Body of pancreas (tissue), 4 donors: ENCODE measurements around the gene ARG2. TPM values are rescaled to one million over a fixed set of nuclear protein-coding genes. Genes with fewer than 3 reads are reported as not detected.
A peak's percentile ranks its signal among the peaks of the same experiment; 100 is the strongest.
"Not testable (repeated sequence)": the region's sequence is repeated elsewhere in the genome, so short reads cannot be mapped to it uniquely, and the experiment has no call there.

Source experiments
- ATAC-seq: fragments of 150-250 bp; one replicate; pipeline ENCODE4 v1.9.1; 2016
- DNase-seq, 4 donors: peaks; one replicate each; pipeline ENCODE4 v3.0.0-alpha.2; 2019
- H3K27ac ChIP-seq, 4 donors: fragments of 200-600 bp; sonication (generic); 1 replicate in 3 of 4; 2 replicates in 1 of 4; pipeline versions ENCODE4 v1.5.1 to v1.6.1; 2016 to 2019; ENCODE audit warnings: mild to moderate bottlenecking in 1 of 4, mixed read lengths in 1 of 4, moderate library complexity in 1 of 4
- H3K27me3 ChIP-seq, 2 donors: fragments of 200-600 bp; sonication (generic); one replicate each; pipeline ENCODE4 v1.6.0; 2016; ENCODE audit warnings: mild to moderate bottlenecking in 1 of 2
- H3K36me3 ChIP-seq, 2 donors: fragments of 200-600 bp; sonication (generic); replicated peaks in 1 of 2; 2 replicates each; pipeline ENCODE4 v1.5.1; 2016; ENCODE audit warnings: low read depth in 2 of 2; ENCODE audit not compliant: insufficient read depth in 1 of 2
- H3K4me1 ChIP-seq: fragments of 200-600 bp; sonication (generic); one replicate; pipeline ENCODE4 v1.6.0; 2016
- H3K4me3 ChIP-seq, 2 donors: fragments of 200-600 bp; sonication (generic); 1 replicate in 1 of 2; 2 replicates in 1 of 2; pipeline ENCODE4 v1.5.1; 2016 to 2019
- H3K9me3 ChIP-seq, 3 donors: fragments of 200-600 bp; sonication (generic); 1 replicate in 2 of 3; 2 replicates in 1 of 3; pipeline ENCODE4 v1.5.1; 2016
- CTCF ChIP-seq, 7 experiments: fragments of 450-650 bp in 4 of 7; fragments of 200-600 bp in 3 of 7; sonication (generic) in 3 of 7; IDR thresholded peaks; one replicate each; pipeline ENCODE4 v1.5.1; 2016 to 2019; ENCODE audit warnings: antibody characterized with exemption in 7 of 7
- POLR2A ChIP-seq, 3 donors: fragments of 450-650 bp; IDR thresholded peaks; one replicate each; pipeline ENCODE4 v1.6.1; 2016; ENCODE audit warnings: antibody characterized with exemption in 3 of 3, mild to moderate bottlenecking in 2 of 3
- WGBS, 2 donors: methylation state at CpG; one replicate each; pipeline ENCODE4 v1.1.5; 2017; 5-methylcytosine and 5-hydroxymethylcytosine counted together
- intact Hi-C: fragments of 100-400 bp; cut with DNase I; formaldehyde crosslinking; loops from one replicate; pipeline ENCODE4 v1.15.1; 2023
- total RNA-seq, 2 donors: library from RNA; depleted of rRNA; stranded (reverse); fragments of >200 nt; gene quantifications; one replicate each; pipeline ENCODE4 v1.1.0, GENCODE V29; 2016

The ARG2 gene
- total RNA-seq, 2 donors from 2014 or later, result 3.6 to 4.6 TPM

- H3K4me1 ChIP-seq, result peaks cover 12% of the 10 kb centered on the region
- no peaks in the 10 kb centered on the region for H3K36me3 ChIP-seq
- 36 to 45% methylated on average over 2 of the region's 2 CpGs for WGBS, 2 donors
- no peak overlapping the region for H3K4me3 ChIP-seq
- intact Hi-C loops, result no loop called here
- ATAC-seq (no peak), DNase-seq (no peak)
- H3K27ac ChIP-seq, result peak overlapping the region in 1 of 4 donors; percentile 44
- H3K9me3 ChIP-seq, result no peaks in the 10 kb centered on the region
- TF ChIP-seq POLR2A (IDR thresholded peaks at IDR 0.05), result no peak
- TF ChIP-seq CTCF (IDR thresholded peaks at IDR 0.05), result no peak
- no peaks in the 10 kb centered on the region for H3K27me3 ChIP-seq
These were observed 3.4 kb downstream of the ARG2 start for GRCh38 chr14:67623114-67623513.

- H3K4me1 ChIP-seq, H3K4me3 ChIP-seq, H3K36me3 ChIP-seq, H3K27me3 ChIP-seq, ATAC-seq, intact Hi-C loops, DNase-seq, H3K9me3 ChIP-seq, H3K27ac ChIP-seq: not testable (repeated sequence)
- WGBS, 2 donors, result 81 to 95% methylated on average over 1 of the region's 1 CpG
These were observed 6.4 kb downstream of the ARG2 start for GRCh38 chr14:67626131-67626530.

- TF ChIP-seq POLR2A (IDR thresholded peaks at IDR 0.05), result no peak
- TF ChIP-seq CTCF (IDR thresholded peaks at IDR 0.05), result no peak
- Histone ChIP-seq H3K9me3 (no peaks in the 10 kb centered on the region), H3K27me3 (no peaks in the 10 kb centered on the region), H3K36me3 (no peaks in the 10 kb centered on the region), H3K4me1 (no peaks in the 10 kb centered on the region), H3K27ac (no peak overlapping the region), H3K4me3 (no peak overlapping the region)
- ATAC-seq, result no peak
- DNase-seq, result no peak
- intact Hi-C loops, result no loop called here
These were observed 7.8 kb downstream of the ARG2 start for GRCh38 chr14:67627519-67627918.

GRCh38 chr14:67630186-67630585, 10.5 kb downstream of the ARG2 start:
- Histone ChIP-seq H3K4me3 (no peak overlapping the region), H3K27me3 (no peaks in the 10 kb centered on the region), H3K27ac (no peak overlapping the region), H3K4me1 (no peaks in the 10 kb centered on the region), H3K36me3 (no peaks in the 10 kb centered on the region), H3K9me3 (no peaks in the 10 kb centered on the region)
- TF ChIP-seq CTCF (IDR thresholded peaks at IDR 0.05), result no peak
- no peak for TF ChIP-seq POLR2A (IDR thresholded peaks at IDR 0.05)
- DNase-seq (no peak), ATAC-seq (no peak)
- WGBS, 2 donors, result 82 to 84% methylated on average over 4 of the region's 4 CpGs
- intact Hi-C loops, result no loop called here

GRCh38 chr14:67630938-67631337, 11.2 kb downstream of the ARG2 start:
- Histone ChIP-seq H3K4me3 (no peak overlapping the region), H3K9me3 (no peaks in the 10 kb centered on the region), H3K4me1 (no peaks in the 10 kb centered on the region), H3K36me3 (no peaks in the 10 kb centered on the region), H3K27ac (no peak overlapping the region), H3K27me3 (no peaks in the 10 kb centered on the region)
- intact Hi-C loops, result no loop called here
- no peak for TF ChIP-seq POLR2A (IDR thresholded peaks at IDR 0.05)
- no peak for TF ChIP-seq CTCF (IDR thresholded peaks at IDR 0.05)
- 75 to 90% methylated on average over 5 of the region's 5 CpGs for WGBS, 2 donors
- ATAC-seq, result no peak
- DNase-seq, result no peak
